Bone marrow (tissue), 2 donors: ENCODE measurements around the gene PTDSS2.

Experiments used
- DNase-seq, 2 donors: peaks; one replicate each; lab custom pipeline; 2025; lab: John Stamatoyannopoulos, UW

The PTDSS2 gene

DNA sequence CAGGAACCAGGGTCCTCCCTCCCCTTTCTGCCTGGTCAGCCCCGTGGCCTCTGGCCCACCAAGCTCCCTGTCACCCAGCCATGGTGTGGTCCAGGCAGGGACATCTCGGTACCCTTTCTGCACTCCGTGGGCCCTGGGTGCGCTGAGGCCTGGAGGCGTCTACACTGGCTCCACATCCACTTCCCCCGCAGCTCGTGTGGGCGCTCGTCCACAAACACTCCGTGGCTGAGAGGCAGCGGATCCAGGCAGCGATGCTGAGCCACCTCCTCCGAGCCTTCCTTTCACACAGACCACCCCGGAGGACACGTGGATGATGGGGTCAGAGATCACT, 40.8 kb downstream of the PTDSS2 start:
- no peak for DNase-seq

DNA sequence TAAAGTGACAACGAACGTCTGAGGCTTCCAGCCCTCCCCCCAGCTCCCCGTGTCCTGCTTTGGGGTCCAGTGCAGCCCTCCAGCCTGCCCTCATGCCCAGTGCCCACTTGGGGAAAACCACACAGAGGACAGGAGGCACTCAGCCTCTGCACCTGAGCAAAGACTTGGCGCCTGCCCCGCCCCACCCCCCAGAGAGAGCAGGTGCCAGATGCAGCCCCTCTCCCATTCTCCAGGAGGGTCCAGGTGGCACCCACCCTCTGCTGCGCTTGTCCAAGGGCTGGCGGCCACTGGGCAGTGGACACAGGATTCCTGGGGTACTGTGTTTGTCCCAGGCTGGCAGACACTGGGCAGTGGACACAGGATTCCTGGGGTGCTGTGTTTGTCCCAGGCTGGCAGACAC, 41.3 kb downstream of the PTDSS2 start:
- no peak for DNase-seq

DNA sequence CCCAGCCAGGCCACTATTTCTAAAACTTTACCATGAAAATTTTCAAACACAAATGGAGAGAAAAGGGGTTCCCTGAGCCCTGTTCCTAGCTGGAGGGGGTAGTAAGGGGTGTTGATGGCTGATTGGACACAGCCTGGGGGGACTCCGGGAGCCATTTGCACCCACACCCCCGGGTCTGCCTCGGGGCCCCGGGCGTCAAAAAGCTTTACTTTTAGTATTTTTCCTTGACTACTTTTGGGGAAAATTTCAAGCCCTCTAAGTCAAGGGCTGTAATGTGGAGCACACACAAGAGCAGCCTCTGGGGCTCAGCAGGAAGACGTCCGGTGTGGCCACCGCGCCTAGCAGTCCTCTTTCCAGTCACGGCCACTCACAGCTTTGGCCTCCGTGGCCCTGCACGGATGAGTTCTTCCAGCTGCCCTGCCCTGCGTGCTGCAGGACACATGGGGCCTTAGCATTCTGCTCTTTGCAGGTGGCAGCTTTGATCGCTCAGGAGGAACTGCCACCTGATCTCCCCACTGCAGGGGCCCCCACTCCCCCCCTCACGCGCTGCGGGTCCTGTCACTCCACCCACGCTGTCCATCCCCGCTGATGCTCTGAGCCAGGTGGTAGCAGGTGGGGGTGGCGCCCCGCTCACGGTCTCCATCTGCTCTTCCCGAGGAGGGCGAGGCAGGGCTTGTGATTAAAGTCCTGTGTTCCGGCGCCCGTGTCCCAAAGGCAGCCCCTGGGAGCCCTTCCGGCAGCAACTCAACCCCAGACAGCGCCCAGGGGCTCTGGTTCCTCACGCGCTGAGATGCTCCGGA, 42.5 kb downstream of the PTDSS2 start:
- no peak for DNase-seq

DNA sequence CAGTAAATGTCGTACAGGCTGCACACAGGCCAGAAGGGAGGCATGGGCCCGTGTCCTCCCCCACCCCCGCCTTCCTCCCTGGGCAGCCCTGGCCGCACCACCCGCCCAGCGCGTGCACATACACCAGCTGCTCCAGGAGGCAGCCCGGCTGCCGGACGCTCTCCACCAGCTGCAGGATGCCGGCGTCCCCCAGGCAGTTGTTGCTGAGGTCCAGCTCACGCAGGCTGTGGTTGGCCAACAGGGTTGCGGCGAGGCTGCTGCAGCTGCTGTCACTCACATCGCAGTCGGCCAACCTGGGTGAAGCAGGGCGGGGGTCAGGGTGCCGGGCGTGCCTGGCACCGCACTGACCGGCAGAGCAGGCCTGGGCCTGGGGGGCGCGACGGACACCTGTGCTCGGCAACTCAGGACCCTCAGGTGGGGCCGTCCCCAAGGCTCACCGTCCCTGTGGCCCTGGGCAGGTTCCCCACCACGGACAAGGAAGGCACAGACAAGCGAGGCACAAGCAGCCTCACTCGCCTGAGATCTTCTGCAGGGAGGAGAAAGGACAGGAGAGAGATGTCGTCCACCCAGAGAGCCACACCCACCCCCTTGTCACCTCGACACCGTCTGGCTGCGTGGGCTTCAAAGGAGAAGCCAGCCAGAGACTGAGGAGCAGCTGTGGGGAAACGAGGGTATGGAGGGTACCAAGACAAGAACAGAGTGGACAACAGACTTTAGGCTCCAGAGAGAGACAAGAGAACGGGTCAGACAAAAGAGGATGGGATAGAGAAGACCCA, 44.9 kb downstream of the PTDSS2 start:
- no peak for DNase-seq

DNA sequence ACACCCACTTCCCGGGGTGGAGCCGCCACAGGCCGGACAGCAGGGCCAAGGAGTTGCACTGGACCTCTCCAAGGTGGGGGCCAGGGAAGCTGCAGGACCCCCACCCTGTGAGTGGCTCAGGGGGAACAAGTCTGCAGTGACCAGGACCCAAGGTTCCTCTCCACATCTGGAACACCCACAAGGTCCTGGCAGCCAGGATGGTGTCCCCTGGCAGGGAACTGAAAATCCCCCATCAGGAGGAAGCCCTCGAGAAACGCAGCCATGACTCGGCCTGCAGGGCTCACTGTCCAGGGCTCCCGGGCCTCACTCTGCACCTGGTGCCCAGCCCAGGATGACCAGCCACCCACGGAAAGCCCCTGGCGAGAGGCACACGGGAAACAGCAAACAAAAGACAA, 45.5 kb downstream of the PTDSS2 start:
- no peak for DNase-seq

DNA sequence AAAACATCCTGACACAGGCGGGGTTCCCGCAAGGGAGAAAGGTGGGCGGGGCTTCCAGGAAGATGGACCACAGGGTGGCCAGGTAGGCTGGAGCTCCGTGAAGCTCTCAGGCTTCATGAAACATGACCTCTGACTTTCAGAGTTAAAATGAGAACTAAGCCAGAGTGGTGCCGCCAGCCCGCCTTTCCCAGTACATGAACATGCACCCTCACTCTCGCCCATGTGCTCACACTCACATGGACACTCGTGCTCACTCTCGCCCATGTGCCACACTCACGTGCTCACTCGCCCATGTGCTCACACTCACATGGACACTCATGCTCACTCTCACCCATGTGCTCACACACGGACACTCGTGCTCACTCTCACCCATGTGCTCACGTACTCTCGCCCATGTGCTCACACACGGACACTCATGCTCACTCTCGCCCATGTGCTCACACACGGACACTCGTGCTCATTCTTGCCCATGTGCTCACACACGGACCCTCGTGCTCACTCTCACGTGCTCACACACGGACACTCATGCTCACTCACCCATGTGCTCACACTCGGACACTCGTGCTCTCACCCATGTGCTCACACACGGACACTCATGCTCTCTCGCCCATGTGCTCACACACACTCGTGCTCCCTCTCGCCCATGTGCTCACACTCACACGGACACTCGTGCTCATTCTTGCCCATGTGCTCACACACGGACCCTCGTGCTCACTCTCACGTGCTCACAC, 46.9 kb downstream of the PTDSS2 start:
- no peak for DNase-seq

DNA sequence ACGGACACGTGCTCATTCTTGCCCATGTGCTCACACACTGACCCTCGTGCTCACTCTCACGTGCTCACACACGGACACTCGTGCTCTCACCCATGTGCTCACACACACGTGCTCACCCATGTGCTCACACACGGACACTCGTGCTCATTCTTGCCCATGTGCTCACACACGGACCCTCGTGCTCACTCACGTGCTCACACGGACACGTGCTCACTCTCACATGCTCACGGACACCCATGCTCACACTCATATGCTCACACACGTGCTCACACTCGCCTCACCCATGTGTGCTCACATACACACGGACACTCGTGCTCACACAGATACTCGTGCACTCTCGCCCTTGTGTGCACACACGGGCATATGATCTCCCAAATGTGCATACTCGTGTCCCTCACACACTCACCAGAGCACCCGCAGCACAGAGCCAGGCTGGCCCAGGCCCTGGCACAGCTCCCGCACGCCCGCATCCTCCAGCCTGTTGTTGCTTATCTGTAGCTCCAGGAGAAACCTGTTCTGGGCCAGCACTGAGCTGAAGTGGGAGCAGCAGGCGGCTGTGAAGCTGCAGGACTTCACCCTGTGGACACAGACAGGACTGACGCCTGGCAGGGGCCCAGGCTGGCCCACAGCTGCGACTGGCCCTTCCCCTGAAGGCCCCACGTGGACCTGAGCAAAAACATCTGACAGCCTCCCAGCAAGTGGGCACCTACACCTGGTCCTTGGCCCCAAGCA, 47.7 kb downstream of the PTDSS2 start:
- no peak for DNase-seq

DNA sequence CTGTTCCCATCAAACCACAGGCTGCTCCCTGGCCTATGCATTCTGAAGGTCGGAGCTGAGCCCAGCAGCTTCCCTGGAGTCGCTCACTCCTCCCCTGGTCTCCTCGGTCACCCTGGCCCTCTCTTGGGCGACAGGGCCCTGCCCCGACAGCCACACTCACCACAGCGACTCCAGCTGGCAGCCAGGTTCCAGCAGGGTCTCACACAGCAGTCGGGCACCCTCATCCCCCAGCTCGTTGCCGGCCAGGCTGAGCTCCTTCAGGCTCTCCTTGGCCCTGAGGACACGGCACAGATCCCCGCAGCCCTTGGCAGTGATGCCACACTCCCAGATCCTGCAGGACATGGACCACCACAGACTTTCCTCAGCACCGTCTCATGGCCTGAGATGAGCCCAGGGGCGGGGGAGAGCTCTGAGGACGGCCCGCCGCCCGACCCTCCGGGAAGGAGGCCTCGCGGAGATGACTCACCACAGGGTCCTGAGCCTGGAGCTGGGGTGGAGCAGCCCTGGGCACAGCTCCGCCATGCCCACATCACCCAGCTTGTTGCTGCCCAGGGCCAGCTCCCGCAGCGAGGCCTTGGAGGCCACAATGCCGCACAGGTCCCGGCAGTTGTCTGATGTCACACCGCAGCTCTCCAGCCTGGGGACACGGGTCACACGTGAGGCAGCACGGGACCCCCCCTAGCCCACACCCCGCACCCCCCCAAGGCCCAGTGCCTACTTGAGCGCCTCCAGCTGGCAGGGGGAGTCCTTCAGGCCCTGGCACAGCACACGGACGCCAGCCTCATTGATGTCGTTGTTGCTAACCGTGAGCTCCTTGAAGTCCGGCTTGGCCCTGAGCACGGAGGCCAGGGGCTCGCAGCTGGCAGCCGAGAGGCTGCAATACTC, 48.5 kb downstream of the PTDSS2 start:
- no peak for DNase-seq

DNA sequence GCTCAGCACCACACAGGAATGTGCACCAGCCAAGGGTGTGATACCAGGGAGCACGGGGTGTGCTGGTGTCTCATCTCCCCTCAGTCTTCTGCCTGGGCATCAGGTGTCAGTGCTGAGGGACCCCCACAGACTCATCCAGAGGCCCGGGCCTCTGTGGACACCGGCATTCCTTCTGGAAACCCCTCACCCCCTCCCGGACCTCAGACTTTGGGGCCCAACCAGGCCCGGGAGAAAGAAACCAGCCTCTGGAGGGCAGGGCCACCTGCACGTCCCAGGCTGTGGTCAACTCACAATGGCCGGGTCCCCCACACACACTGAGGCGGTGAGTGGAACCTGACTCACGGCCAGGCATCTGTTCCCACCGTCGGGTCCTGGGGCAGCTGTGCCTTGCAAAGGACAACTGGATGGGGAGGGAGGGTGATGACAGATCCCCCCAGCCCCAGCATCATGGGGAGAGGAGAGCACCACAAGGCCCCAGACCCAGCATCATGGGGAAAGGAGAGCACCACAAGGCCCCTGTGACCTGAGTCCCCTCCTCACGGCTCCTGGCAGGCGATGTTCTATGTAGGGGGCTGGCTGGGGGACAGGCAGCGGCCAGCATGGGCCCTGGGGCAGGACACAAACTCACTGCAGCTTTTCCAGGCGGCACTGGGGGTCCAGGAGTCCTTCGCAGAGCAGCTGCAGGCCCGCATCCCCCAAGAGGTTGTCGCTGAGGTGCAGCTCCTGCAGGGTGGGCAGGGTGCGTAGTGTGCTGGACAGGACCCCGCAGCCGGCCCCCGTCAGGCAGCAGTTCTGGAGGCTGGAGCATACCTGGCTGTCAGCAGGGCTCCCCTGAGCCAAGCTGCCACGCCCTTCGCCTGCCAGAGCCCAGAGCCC, 49.4 kb downstream of the PTDSS2 start:
- DNase-seq = no peak

DNA sequence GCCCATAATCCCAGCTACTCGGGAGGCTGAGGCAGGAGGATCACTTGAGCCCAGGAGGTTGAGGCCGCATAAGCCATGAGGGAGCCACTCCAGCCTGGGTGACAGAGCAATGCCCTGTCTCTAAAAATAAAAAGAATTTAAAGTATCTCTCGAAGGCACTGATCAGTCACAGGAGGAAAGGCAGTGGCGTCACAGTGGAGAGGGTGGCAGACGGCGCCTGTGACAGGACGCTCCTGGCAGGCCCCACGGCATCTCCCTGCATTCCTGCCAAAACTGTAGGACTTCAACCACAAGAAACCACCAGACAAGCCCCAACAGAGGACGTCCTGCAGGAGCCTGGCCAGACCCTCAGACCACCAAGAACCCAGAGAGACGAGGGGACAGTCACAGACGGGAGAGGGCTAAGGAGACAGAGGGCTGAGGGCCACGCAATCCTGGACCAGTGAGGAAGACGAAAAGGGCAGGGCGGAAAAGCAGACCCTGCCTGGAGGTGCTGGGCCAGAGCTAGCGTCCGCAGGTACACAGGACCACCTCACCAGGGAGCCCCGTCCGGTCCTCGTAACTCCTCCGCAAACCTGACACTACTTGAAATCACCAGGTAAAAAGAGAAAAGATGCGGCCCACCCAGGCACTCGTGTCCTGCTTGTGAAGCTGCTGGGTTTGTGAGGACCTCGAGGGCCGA, 51.1 kb downstream of the PTDSS2 start:
- DNase-seq = no peak

DNA sequence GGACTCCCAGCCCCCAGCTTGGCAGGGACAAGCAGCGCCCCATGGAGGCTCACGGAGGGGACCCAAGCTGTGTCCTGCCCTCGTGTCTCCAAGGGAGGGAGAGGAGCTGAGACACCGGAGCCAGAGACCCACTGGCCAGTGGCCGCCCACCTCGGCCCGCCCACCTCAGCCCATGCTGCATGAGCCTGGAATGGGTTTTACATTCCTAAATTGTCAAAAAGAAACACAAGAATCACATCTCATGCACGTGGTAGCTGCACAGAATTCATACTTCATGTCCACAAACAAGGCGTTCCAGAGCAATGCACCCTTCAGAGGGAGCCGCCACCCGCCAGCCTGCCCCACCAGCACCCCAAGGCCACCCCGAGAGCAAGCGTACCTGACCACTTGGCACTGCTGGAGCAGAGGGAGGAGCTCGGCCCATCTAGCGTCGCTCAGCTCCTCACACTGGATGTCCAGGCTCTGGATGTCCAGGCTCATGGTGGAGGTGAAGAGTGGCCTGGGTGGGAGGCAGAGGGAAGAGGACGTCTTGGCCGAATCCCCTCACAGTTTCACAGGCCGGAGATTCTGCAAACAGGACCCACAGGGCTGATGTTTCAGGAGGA, 51.7 kb downstream of the PTDSS2 start:
- DNase-seq = no peak

DNA sequence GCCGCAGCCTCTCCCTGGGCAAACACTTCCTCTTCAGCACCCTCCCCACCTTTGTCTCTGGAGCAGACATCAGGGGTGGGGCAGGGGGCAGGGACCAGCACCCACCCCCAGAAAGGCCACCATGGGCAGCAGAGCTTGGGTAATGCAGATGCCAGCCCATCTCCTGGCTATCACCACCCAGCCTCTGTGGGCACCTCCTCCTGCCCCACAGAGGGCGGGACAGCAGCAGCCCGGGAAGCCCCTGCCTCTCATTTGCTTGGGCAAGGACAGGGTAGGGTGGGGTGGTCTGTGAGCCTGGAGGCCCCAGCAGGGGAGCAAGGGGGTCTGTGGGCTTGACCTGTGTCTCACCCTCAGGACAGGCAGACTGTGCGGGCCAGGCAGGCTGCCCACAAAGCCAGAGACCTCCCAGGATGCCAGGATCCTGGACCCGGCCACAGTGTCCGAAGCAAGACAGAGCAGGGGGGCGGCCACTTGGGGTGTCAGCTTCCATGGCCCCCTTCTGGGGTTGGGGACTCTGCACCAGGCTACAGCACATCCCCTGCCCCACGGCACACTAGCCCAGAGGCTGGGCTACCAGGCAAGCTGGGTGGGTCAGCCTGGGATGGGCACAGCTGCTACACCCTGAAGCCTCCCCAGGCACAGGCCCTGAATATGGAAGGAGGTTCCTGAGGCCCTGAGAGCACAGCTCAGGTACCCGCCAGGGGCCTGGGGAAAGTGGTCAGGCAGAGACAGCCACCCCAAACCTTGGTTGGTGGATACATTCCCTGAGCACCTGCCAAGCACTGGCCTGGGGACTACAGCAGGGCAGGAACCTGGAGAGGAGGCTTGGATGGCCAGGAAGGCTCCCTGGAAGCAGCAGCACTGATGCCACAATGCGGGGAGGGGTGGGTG, 52.5 kb downstream of the PTDSS2 start:
- DNase-seq = no peak

DNA sequence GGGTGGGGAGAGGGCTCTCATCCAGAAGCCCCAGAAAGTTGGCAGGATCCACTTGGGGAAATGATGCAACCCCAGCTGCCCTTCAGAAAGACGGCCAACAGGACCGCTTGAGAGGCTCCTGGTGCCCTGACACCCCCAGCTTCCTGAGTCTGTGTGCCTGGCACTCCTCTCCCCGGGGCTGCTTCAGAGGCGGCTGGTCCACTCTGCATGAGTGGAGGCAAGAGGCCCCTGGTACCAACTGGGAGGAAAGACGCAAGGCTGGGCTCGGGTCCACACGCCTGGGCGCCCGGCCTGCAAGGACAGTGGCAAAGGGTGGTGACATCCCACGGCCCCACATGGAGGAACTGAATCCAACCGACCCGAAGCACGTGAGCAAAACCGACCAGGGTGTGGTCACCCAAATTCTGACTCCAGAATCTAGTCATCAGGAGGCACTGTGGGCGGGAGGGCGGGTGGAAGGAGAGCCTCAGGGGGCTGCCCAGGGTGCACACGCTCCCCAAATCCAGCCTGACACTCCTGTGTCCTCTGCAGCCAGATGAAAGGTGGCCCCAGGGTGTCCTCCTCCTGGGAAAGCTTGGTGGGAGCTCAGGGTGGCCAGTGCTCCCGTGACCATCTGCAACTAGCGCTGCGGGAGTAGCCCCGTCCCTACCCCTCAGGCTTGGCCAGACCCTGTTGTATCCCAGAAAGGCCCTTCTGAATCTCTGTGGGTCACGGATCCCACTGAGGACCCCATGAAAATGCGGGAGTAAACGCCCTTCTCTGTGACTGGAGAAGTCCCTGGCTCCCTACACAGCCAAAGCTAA, 53.3 kb downstream of the PTDSS2 start:
- peak in 1 of 2 donors; percentile 66 for DNase-seq

DNA sequence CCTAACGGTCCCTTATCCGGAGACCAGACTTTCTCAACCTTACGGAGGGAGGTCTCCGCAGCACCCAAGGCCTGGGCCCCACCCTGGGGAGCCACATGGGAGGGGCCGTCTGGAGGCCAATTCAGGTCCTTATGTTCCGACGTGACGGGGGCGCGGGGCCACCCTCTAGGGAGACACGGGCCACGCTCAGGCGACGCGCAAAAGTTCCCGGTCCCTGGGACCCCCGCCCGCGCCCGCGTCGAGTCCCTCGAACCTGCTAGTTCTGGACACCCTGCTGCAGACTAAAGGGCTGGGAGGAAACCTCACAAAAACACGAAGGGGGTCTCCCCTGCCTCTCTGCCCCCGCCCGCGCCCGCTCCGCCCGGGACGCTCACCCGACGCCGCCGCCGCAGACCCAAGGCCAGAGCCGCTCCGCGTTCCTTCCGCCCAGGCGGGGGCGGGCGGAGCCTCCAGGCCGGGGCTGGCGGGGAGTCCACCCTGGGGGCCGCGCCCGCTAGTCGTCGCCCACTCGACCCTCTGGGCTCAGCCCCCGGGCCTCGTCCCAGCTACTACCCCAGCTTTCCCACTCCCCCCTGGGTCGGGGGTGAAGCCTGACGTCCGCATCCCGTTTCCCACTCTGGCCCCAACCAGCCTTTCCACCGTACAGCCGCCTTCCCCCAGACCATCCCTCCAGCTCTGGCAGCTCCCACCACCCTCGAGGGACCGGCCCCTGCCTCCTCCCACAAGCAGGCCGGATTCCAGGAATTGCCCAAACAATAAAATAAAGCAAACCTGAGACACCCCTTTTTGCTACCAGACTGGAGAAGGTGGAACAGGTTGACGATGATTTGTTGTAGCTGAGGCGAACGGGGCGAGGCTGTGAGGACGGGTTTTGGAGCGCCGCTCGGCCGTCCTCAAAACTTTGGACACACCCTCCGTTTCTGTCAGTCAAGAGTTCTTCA, 54.2 kb downstream of the PTDSS2 start:
- peak in 1 of 2 donors; percentile 56 for DNase-seq

DNA sequence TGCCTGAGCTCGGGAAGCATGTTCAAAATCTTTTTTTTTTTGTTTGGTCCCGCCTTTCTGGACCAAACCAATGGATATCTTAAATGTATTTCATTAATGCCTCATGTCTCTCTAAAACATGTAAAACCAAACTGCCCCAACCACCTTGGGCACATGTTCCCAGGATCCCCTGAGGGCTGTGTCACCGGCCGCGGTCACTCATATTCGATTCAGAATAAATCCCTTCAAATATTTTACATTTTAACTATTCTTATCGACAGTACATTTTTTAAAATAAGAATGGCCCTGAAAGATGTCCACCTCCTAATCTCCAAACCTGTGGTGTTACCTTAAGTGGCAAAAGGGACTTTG, 54.9 kb downstream of the PTDSS2 start:
- DNase-seq = no peak
